Effector memory CD4-positive, alpha-beta T cell (primary cell): ENCODE results near the gene CSPG4.
"Not testable (repeated sequence)": the region's sequence is repeated elsewhere in the genome, so short reads cannot be mapped to it uniquely, and the experiment has no call there.

Experiments
- DNase-seq, 3 donors: peaks; one replicate each; pipeline ENCODE4 v3.0.0-alpha.2; 2020
- H3K27ac ChIP-seq: 2 replicates; pipeline ENCODE4 v1.7.0; 2013; ENCODE audit warnings: mild to moderate bottlenecking, low read length, moderate library complexity; ENCODE audit not compliant: insufficient read depth, poor library complexity, severe bottlenecking
- H3K27me3 ChIP-seq: replicated peaks from 2 replicates; pipeline ENCODE4 v1.7.0; 2013; ENCODE audit warnings: mild to moderate bottlenecking, low read length; ENCODE audit not compliant: insufficient read depth, control insufficient read depth, poor library complexity, severe bottlenecking
- H3K36me3 ChIP-seq: 2 replicates; pipeline ENCODE4 v1.7.0; 2013; ENCODE audit warnings: mild to moderate bottlenecking, low read length, moderate library complexity; ENCODE audit not compliant: control insufficient read depth, insufficient read depth
- H3K4me1 ChIP-seq: 2 replicates; pipeline ENCODE4 v1.7.0; 2013; ENCODE audit warnings: low read length, mild to moderate bottlenecking; ENCODE audit not compliant: control insufficient read depth, insufficient read depth, poor library complexity, severe bottlenecking
- H3K4me3 ChIP-seq: 2 replicates; pipeline ENCODE4 v1.7.0; 2013; ENCODE audit warnings: low read length, low read depth, mild to moderate bottlenecking; ENCODE audit not compliant: insufficient read depth, poor library complexity, severe bottlenecking
- H3K9me3 ChIP-seq: 2 replicates; pipeline ENCODE4 v1.7.0; 2013; ENCODE audit warnings: mild to moderate bottlenecking, low read length, moderate library complexity; ENCODE audit not compliant: control insufficient read depth

Gene CSPG4

DNA sequence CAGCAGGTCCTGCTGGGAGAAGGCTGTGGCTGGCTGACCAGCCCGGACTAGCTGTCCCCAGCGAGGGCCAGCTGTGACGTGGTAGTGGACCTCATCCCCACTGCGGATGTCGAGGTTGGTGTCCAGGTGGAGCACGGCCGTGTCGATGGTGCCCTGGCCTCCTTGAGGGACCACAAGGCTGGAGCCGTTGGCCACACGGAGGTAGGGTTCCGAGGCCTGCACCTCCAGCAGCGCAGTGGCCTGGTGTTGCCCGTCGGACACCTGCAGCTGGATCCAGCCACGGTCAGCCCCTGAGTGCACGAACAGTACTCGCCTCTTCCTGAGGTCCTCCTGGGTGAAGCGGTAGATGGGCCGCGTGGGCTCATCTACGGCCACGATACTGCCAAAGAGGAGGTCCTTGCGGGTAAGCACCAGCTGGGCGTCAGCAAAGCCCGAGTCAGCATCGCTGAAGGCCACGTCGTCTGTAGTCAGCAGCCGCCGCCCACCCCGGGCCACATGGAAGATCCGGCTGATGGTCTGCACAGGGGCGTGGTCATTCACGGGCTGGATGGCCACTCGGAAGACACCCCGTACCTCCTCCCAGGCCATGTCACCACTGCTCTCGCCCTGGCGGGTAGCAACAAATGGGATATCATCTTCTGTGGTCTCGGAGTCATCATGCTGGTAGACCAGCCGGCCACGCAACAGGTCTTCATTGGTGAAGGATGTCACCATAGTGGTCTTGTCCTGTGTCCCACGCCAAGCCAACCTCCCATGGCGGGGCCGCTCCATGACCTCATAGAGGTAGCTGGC is 25.0 kb downstream of the CSPG4 start:
- no peak overlapping the region for H3K4me3 ChIP-seq
- H3K27me3 ChIP-seq, result no peaks in the 10 kb centered on the region
- no peaks in the 10 kb centered on the region for H3K4me1 ChIP-seq
- DNase-seq, result no peak
- H3K27ac ChIP-seq, result no peak overlapping the region
- H3K9me3 ChIP-seq, result no peaks in the 10 kb centered on the region
- H3K36me3 ChIP-seq, result no peaks in the 10 kb centered on the region

DNA sequence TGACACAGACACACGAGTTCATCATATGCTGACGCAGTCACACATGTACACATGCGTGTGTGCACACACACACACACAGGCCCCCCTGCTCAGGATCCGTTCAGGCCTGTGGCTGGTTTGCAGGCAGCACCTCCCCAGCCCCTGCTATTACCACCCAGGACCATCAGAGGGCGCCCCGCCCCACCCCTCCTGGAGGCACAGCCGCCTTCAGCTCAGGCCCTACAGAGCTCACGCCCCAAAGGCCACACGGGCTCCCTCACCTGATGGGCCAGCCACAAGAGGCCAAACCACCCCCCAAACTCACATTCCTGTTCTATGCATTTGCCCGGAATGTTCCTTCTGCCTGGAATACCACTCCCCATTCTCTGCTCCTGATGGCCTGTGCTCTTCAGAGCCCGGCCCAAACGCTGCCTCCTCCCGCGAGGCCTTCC is 26.4 kb downstream of the CSPG4 start:
- not testable (repeated sequence) for H3K4me3 ChIP-seq, H3K9me3 ChIP-seq, H3K36me3 ChIP-seq, H3K4me1 ChIP-seq, H3K27me3 ChIP-seq, H3K27ac ChIP-seq
- DNase-seq, result peak; percentile 46 to 58 (median 52)

DNA sequence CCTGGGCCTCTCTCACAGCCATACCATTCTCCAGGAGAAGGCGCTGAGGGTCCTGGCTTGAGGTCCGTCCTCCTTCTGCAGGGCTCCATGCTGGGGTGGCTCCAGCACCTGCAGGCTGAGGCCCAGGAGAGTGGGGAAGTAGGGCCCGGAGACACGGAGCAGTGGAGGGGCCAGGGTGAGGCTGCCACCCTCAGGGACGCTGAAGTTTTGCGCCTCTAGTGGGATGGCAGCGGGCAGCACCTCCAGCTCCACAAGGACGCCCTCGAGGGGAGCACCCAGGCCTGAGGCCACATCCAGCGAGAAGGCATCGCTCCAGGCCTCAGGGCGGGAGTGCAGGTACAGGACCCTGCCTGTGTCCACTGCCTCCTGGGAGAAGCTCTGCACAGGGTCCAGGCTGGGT is 27.5 kb downstream of the CSPG4 start:
- Histone ChIP-seq H3K36me3 (no peaks in the 10 kb centered on the region), H3K27me3 (no peaks in the 10 kb centered on the region), H3K4me3 (no peak overlapping the region), H3K4me1 (no peaks in the 10 kb centered on the region), H3K27ac (no peak overlapping the region), H3K9me3 (no peaks in the 10 kb centered on the region)
- no peak for DNase-seq

DNA sequence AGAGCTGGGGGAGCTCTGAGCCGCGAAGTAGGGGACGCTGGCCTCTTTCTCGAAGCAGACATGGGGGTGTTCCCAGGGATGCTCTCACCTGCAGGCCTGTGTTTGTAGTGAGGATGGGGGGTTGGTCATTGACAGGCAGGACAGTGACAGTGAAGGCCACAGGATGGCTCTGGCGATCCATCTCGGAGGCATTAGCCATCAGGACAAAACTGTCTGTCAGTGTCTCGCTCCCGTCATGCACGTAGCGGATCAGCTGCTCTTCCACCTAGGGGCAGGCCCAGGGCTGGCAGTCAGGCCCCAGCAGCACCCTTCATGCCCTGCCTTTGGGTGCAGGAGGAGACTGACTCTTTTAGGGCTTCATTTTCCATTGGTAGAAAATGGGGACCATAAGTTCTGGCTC is 28.0 kb downstream of the CSPG4 start:
- H3K4me1 ChIP-seq, result no peaks in the 10 kb centered on the region
- DNase-seq, result no peak
- no peaks in the 10 kb centered on the region for H3K9me3 ChIP-seq
- no peak overlapping the region for H3K27ac ChIP-seq
- no peaks in the 10 kb centered on the region for H3K36me3 ChIP-seq
- no peaks in the 10 kb centered on the region for H3K27me3 ChIP-seq
- H3K4me3 ChIP-seq, result no peak overlapping the region

DNA sequence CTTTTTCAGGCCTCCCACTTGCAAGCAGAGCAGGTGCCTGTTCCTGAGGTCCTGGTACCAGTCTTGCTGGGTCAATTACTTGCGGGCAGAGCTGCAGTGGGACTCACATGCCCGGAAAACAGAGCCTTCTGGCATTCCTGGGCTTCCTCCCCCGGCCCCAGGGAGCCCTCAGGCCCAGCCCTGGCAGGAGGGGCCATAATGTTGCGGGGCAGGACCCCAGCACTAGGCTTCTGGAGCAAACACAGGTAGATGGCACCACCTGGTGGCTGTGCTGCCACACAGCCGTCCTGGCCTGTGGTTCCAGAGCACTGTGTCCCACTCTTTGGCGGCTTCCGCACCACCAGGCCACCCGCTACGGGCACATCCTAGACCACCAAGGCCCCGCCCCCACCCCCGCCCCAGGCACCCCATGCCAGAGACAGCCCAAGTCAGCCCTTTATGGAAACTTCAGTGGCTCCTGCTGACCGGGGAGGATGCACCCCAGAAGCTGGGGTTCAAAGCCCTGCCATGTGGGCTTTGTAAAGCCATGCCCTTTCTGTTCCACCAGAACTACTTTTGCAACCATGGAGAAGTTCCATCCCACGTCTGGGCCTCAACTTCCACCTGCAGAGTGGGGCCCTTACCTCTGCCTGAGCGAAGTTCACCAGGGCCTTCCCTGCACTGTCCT is 28.9 kb downstream of the CSPG4 start:
- not testable (repeated sequence) for H3K9me3 ChIP-seq, H3K4me3 ChIP-seq, H3K36me3 ChIP-seq, H3K27ac ChIP-seq, H3K27me3 ChIP-seq, H3K4me1 ChIP-seq
- peak; percentile 41 to 48 (median 41) for DNase-seq

DNA sequence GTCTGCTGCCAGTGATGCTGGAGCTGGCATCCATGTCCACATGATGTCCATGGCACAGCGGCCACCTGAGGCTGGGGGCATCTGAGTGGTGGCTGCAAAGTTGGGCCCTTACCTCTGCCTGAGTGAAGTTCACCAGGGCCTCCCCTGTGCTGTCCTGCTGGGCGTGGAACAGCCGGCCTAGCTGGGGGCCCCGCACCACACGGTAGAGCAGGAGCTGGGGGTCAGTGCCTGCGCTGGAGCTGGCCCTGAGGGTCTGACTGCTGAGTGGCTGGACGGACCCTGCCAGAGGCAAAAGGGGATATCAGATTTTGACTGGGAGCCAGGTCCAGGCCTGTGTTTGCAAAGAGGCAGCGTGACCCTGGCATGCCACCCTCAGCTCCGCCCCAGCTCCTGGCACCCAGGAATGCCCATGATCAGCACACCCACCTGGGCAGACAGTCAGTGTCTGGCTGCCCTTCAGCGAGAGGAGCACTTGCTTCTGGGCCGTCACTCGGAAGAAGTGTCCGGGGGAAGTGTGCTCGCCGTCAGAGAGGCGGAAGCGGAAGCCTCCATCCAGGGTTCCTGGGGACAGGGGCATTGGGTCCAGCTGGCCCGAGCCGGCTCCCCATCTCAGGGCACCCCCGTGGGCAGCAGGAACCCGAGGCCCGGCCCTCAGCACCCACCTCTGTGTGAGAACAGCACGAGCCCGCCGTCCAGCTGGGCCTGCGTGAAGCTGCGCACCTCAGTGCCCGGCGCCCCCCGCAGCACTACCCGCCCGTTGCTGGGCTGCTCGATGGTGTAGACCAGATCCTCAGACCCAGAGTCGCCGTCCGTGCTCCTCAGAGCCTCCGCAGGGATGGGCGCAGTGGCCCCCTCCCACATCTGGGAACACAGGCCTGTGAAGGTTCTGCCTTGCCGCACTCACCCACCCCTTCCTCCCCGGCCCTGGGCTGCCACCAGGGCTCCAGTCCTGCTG is 30.2 kb downstream of the CSPG4 start:
- Histone ChIP-seq H3K36me3 (no peaks in the 10 kb centered on the region), H3K9me3 (no peaks in the 10 kb centered on the region), H3K4me1 (no peaks in the 10 kb centered on the region), H3K27ac (no peak overlapping the region), H3K4me3 (no peak overlapping the region), H3K27me3 (no peaks in the 10 kb centered on the region)
- no peak for DNase-seq

DNA sequence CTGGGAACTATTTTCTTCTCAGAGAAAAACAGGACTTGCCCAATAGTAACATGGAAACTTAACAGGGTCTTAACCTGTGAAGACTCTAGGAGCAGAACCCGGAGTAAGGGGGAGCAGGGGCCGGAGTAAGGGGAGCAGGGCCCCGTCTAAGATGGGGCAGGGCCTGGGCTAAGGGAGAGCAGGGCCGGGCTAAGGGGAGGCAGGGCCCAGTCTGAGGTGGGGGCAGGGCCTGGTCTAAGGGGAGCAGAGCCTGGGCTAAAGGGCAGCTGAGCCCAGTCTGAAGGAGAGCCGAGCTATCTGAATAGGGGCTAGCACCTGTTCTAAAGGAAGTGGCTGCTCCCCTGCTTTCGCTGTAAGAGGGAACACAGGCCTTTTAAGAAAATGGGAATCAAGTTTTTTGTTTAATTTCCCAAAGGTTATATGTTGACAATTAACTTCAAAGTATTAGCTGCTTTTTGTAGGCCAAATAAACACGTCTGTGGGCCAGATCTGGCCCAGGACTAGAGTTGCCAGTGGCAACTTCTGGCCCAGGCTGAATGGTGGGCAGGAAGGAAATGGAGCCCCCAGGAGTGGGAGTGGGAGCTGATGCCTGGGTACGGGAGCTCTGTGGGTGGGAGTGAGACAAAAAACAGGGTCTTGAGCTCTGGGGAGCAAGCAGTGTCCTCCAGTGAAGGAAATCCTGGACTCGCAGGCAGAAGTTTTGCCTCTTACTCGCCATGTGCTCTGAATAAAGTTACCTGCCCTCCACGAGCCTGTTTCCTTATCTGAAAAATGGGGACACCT is 32.5 kb downstream of the CSPG4 start:
- H3K27ac ChIP-seq, result no peak overlapping the region
- no peaks in the 10 kb centered on the region for H3K9me3 ChIP-seq
- H3K36me3 ChIP-seq, result no peaks in the 10 kb centered on the region
- H3K27me3 ChIP-seq, result no peaks in the 10 kb centered on the region
- no peak overlapping the region for H3K4me3 ChIP-seq
- H3K4me1 ChIP-seq, result no peaks in the 10 kb centered on the region
- no peak for DNase-seq

DNA sequence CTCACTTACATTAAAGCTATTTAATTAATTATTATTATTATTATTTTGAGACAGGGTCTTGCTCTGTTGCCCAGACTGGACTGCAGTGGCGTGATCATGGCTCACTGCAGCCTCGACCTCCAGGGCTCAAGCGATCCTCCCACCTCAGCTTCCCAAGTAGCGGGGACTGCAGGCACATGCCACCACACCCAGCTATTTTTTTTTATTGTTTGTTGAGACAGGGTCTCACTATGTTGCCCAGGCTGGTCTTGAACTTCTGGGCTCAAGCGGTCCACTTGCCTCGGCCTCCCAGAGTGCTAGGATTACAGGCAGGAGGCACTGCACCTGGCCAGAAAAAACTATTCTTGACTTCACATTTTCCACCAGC is 34.3 kb downstream of the CSPG4 start:
- H3K4me1 ChIP-seq, H3K36me3 ChIP-seq, H3K4me3 ChIP-seq, DNase-seq, H3K27ac ChIP-seq, H3K27me3 ChIP-seq, H3K9me3 ChIP-seq: not testable (repeated sequence)

DNA sequence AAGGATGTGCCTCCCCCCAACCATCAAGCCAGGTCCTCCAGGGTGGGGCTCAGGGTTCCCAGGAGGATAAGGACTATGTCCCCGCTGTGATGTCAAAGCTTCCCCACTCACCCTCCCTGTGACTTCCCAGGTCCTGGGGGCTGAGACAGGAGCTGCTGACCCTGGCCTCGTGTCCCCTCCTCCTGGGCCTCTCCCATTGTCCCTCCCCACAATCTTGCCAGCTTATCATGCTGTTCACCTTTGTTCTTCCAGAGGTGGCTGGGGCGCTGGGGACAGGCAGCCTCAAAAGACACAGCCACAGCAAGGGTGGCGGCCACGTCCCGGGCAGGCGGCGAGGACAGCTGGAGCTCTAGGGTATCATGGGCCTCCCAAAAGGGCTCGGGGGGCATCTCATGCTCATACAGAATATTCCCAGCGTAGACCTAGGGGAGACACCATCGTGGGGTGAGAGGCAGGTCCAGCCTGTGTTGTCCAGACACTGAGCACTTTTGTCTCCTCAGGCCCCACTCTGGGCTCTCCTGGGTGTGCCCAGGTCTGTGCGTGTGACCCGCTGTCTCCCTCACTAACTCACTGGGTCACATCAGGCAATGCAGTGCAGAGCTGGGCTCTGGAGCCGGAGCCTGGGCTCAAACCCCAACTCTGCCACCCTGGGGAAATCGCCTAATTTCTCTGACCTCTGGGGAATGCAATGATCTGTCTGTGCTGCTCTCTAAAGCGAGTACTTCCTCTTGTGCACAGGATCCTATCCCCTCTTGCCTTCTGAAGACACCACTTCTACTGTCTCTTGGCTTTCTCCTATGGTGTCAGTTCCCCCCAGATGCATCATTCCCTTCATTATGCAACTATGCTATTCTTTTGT is 35.0 kb downstream of the CSPG4 start:
- no peak for DNase-seq
- no peaks in the 10 kb centered on the region for H3K36me3 ChIP-seq
- H3K4me1 ChIP-seq, result no peaks in the 10 kb centered on the region
- no peaks in the 10 kb centered on the region for H3K27me3 ChIP-seq
- H3K9me3 ChIP-seq, result no peaks in the 10 kb centered on the region
- H3K27ac ChIP-seq, result no peak overlapping the region
- no peak overlapping the region for H3K4me3 ChIP-seq
